CD4-positive, alpha-beta memory T cell (primary cell): ENCODE data around the gene DLX2. TPM values are rescaled to one million over a fixed set of nuclear protein-coding genes. Genes with fewer than 3 reads are reported as not detected.

Experiments
- CTCF ChIA-PET: fragments of 350-600 bp; sonication (Branson Sonifier 250); formaldehyde crosslinking; loops from one replicate; lab custom pipeline; 2021; ENCODE audit warnings: inconsistent platforms; ENCODE audit not compliant: partially characterized antibody; lab: Charles Lee
- POLR2A ChIA-PET: fragments of 350-600 bp; sonication (Branson Sonifier 250); formaldehyde crosslinking; loops from one replicate; lab custom pipeline; 2021; ENCODE audit not compliant: partially characterized antibody; lab: Charles Lee
- DNase-seq, 5 donors: peaks; one replicate each; pipeline versions ENCODE4 v3.0.0 to v3.0.0-alpha.2; 2020 to 2022; ENCODE audit warnings: mixed read lengths in 1 of 5
- H3K27ac ChIP-seq: one replicate; pipeline ENCODE4 v1.7.0; 2013; ENCODE audit warnings: low read depth, low read length
- H3K27me3 ChIP-seq: 2 replicates; pipeline ENCODE4 v1.7.0; 2013; ENCODE audit warnings: mild to moderate bottlenecking, low read length, moderate library complexity; ENCODE audit not compliant: insufficient read depth
- H3K36me3 ChIP-seq: 2 replicates; pipeline ENCODE4 v1.7.0; 2013; ENCODE audit warnings: mild to moderate bottlenecking, low read length, moderate library complexity; ENCODE audit not compliant: insufficient read depth
- H3K4me1 ChIP-seq: 2 replicates; pipeline ENCODE4 v1.7.0; 2013; ENCODE audit warnings: mild to moderate bottlenecking, low read length, moderate library complexity; ENCODE audit not compliant: insufficient read depth
- H3K4me3 ChIP-seq, 2 donors: one replicate each; pipeline ENCODE4 v1.7.0; 2013; ENCODE audit warnings: low read length in 2 of 2, mild to moderate bottlenecking in 1 of 2
- H3K9me3 ChIP-seq, 2 donors: one replicate each; pipeline ENCODE4 v1.7.0; 2013; ENCODE audit warnings: low read length in 2 of 2, control low read depth in 1 of 2; ENCODE audit not compliant: control insufficient read depth in 1 of 2
- H3K27ac Mint-ChIP-seq, 7 donors: one replicate each; pipeline ENCODE4 v1.8.0; 2020 to 2021; ENCODE audit warnings: mixed read lengths in 7 of 7, mild to moderate bottlenecking in 6 of 7, inconsistent platforms in 3 of 7, moderate library complexity in 3 of 7
- H3K27me3 Mint-ChIP-seq, 2 donors: one replicate each; pipeline ENCODE4 v1.8.0; 2020 to 2021; ENCODE audit warnings: mixed read lengths in 2 of 2
- H3K36me3 Mint-ChIP-seq, 2 donors: one replicate each; pipeline ENCODE4 v1.8.0; 2020 to 2021; ENCODE audit warnings: mixed read lengths in 2 of 2, inconsistent platforms in 1 of 2, mild to moderate bottlenecking in 1 of 2
- H3K4me1 Mint-ChIP-seq, 4 donors: one replicate each; pipeline ENCODE4 v1.8.0; 2020 to 2021; ENCODE audit warnings: mixed read lengths in 4 of 4, mild to moderate bottlenecking in 1 of 4
- H3K4me3 Mint-ChIP-seq, 8 donors: one replicate each; pipeline ENCODE4 v1.8.0; 2020 to 2021; ENCODE audit warnings: mixed read lengths in 8 of 8, mild to moderate bottlenecking in 7 of 8, moderate library complexity in 6 of 8, inconsistent platforms in 3 of 8
- H3K9me3 Mint-ChIP-seq, 8 donors: one replicate each; pipeline ENCODE4 v1.8.0; 2020 to 2021; ENCODE audit warnings: mixed read lengths in 8 of 8, mild to moderate bottlenecking in 5 of 8, inconsistent platforms in 3 of 8, moderate library complexity in 1 of 8
- intact Hi-C: fragments of 100-400 bp; cut with micrococcal nuclease; formaldehyde crosslinking; loops from one replicate; pipeline ENCODE4 v1.15.1; 2023
- polyA plus RNA-seq, 2 donors: library from polyadenylated mRNA; unstranded; fragments of 300-500 nt; fragmentation: Illumina TruSeq; gene quantifications; one replicate each; pipeline ENCODE4 v1.2.3, GENCODE V29; 2021
- total RNA-seq, 2 experiments: library from RNA; stranded (reverse); gene quantifications; one replicate each; pipeline ENCODE4 v1.2.3, GENCODE V29; 2021

Gene DLX2
- total and polyA plus RNA-seq, 4 experiments from 2014 or later: not detected

GRCh38 chr2:172134270-172134669, 31.6 kb upstream of the DLX2 start:
- Mint-ChIP-seq H3K36me3 (peaks cover 0 to 2% of the 10 kb centered on the region in 2 donors), H3K27ac (no peak overlapping the region), H3K9me3 (peaks cover 0 to 9% (median 5%) of the 10 kb centered on the region in 8 donors), H3K4me1 (no peaks in the 10 kb centered on the region), H3K4me3 (no peak overlapping the region), H3K27me3 (peaks cover 4 to 12% of the 10 kb centered on the region in 2 donors)
- no peak for DNase-seq
- H3K9me3 ChIP-seq: no peaks in the 10 kb centered on the region
- no peaks in the 10 kb centered on the region for H3K4me1 ChIP-seq
- H3K36me3 ChIP-seq: no peaks in the 10 kb centered on the region
- H3K27ac ChIP-seq: no peak overlapping the region
- POLR2A ChIA-PET: no interaction called here
- CTCF ChIA-PET: interaction anchor here (1.2 kb wide), 1 partner anchor 20 kb away, joined by 3 read pairs; no protein-coding TSS in a partner anchor
- H3K4me3 ChIP-seq: no peak overlapping the region
- intact Hi-C loops: no loop called here
- H3K27me3 ChIP-seq: no peaks in the 10 kb centered on the region

- H3K27me3 ChIP-seq: no peaks in the 10 kb centered on the region
- ChIA-PET POLR2A (no interaction called here), CTCF (no interaction called here)
- H3K27me3 Mint-ChIP-seq: peaks cover 4 to 12% of the 10 kb centered on the region in 2 donors
- H3K36me3 ChIP-seq: no peaks in the 10 kb centered on the region
- no peak for DNase-seq
- no peak overlapping the region for H3K27ac Mint-ChIP-seq
- H3K36me3 Mint-ChIP-seq: peaks cover 0 to 2% of the 10 kb centered on the region in 2 donors
- H3K4me3 ChIP-seq: no peak overlapping the region
- no peaks in the 10 kb centered on the region for H3K9me3 ChIP-seq
- no peak overlapping the region for H3K27ac ChIP-seq
- peaks cover 0 to 9% (median 4%) of the 10 kb centered on the region in 8 donors for H3K9me3 Mint-ChIP-seq
- H3K4me3 Mint-ChIP-seq: no peak overlapping the region
- H3K4me1 ChIP-seq: no peaks in the 10 kb centered on the region
- intact Hi-C loops: no loop called here
- H3K4me1 Mint-ChIP-seq: no peaks in the 10 kb centered on the region
Measured at GRCh38 chr2:172131713-172132555, 29.2 kb upstream of the DLX2 start.

- Histone ChIP-seq H3K27ac (no peak overlapping the region), H3K36me3 (no peaks in the 10 kb centered on the region), H3K27me3 (no peaks in the 10 kb centered on the region), H3K9me3 (no peaks in the 10 kb centered on the region), H3K4me3 (no peak overlapping the region), H3K4me1 (no peaks in the 10 kb centered on the region)
- peaks cover 0 to 9% (median 4%) of the 10 kb centered on the region in 8 donors for H3K9me3 Mint-ChIP-seq
- H3K4me3 Mint-ChIP-seq: no peak overlapping the region
- no peak overlapping the region for H3K27ac Mint-ChIP-seq
- no peaks in the 10 kb centered on the region for H3K4me1 Mint-ChIP-seq
- no peak for DNase-seq
- H3K36me3 Mint-ChIP-seq: peaks cover 0 to 2% of the 10 kb centered on the region in 2 donors
- intact Hi-C loops: no loop called here
- CTCF ChIA-PET: interaction anchor here (0.7 to 1.0 kb wide), 2 partner anchors 271 to 529 kb away, joined by 3 read pairs; no protein-coding TSS in a partner anchor
- peaks cover 0 to 7% of the 10 kb centered on the region in 2 donors for H3K27me3 Mint-ChIP-seq
- POLR2A ChIA-PET: no interaction called here
Measured at GRCh38 chr2:172129404-172129803, 26.7 kb upstream of the DLX2 start.

GRCh38 chr2:172128484-172128883, 25.8 kb upstream of the DLX2 start:
- intact Hi-C loops: no loop called here
- Mint-ChIP-seq H3K27ac (no peak overlapping the region), H3K4me1 (no peaks in the 10 kb centered on the region), H3K9me3 (peaks cover 2 to 14% (median 5%) of the 10 kb centered on the region in 8 donors), H3K4me3 (no peak overlapping the region), H3K27me3 (peaks cover 0 to 7% of the 10 kb centered on the region in 2 donors), H3K36me3 (peaks cover 0 to 2% of the 10 kb centered on the region in 2 donors)
- Histone ChIP-seq H3K9me3 (no peaks in the 10 kb centered on the region), H3K27me3 (no peaks in the 10 kb centered on the region), H3K36me3 (no peaks in the 10 kb centered on the region), H3K4me3 (no peak overlapping the region), H3K4me1 (no peaks in the 10 kb centered on the region), H3K27ac (no peak overlapping the region)
- ChIA-PET POLR2A (no interaction called here), CTCF (interaction anchor here (0.7 to 2.0 kb wide), 6 partner anchors 272 to 528 kb away, joined by 3 to 15 read pairs (median 4); no protein-coding TSS in a partner anchor)
- no peak for DNase-seq

- CTCF ChIA-PET: interaction anchor here (1.0 kb wide), 1 partner anchor 342 kb away, joined by 3 read pairs; no protein-coding TSS in a partner anchor
Measured at GRCh38 chr2:172120118-172120517, 17.4 kb upstream of the DLX2 start.

GRCh38 chr2:172119089-172119488, 16.4 kb upstream of the DLX2 start:
- H3K4me1 ChIP-seq: no peaks in the 10 kb centered on the region
- Mint-ChIP-seq H3K9me3 (peaks cover 0 to 5% (median 0%) of the 10 kb centered on the region in 8 donors), H3K36me3 (no peaks in the 10 kb centered on the region), H3K27me3 (peaks cover 12 to 22% of the 10 kb centered on the region in 2 donors), H3K27ac (no peak overlapping the region), H3K4me1 (no peaks in the 10 kb centered on the region), H3K4me3 (no peak overlapping the region)
- no peak overlapping the region for H3K4me3 ChIP-seq
- no peak for DNase-seq
- H3K9me3 ChIP-seq: no peaks in the 10 kb centered on the region
- H3K27ac ChIP-seq: no peak overlapping the region
- intact Hi-C loops: no loop called here
- CTCF ChIA-PET: interaction anchor here (1.0 kb wide), 1 partner anchor 343 kb away, joined by 3 read pairs; no protein-coding TSS in a partner anchor
- POLR2A ChIA-PET: no interaction called here
- no peaks in the 10 kb centered on the region for H3K27me3 ChIP-seq
- no peaks in the 10 kb centered on the region for H3K36me3 ChIP-seq

More at GRCh38 chr2:172120118-172120517, 17.4 kb upstream of the DLX2 start:
- no peak for DNase-seq
- Mint-ChIP-seq H3K27me3 (peaks cover 6 to 18% of the 10 kb centered on the region in 2 donors), H3K36me3 (no peaks in the 10 kb centered on the region), H3K4me3 (no peak overlapping the region), H3K9me3 (peaks cover 0 to 8% (median under 1%) of the 10 kb centered on the region in 8 donors), H3K27ac (no peak overlapping the region), H3K4me1 (no peaks in the 10 kb centered on the region)
- Histone ChIP-seq H3K36me3 (no peaks in the 10 kb centered on the region), H3K9me3 (no peaks in the 10 kb centered on the region), H3K27me3 (no peaks in the 10 kb centered on the region), H3K4me3 (no peak overlapping the region), H3K4me1 (no peaks in the 10 kb centered on the region), H3K27ac (no peak overlapping the region)
- POLR2A ChIA-PET: interaction anchor here (1.0 kb wide), 1 partner anchor 340 kb away, joined by 3 read pairs; no protein-coding TSS in a partner anchor
- intact Hi-C loops: no loop called here

GRCh38 chr2:172116107-172116506, 13.4 kb upstream of the DLX2 start:
- H3K27ac Mint-ChIP-seq: no peak overlapping the region
- no peaks in the 10 kb centered on the region for H3K9me3 Mint-ChIP-seq
- H3K4me3 Mint-ChIP-seq: no peak overlapping the region
- Histone ChIP-seq H3K4me1 (no peaks in the 10 kb centered on the region), H3K4me3 (no peak overlapping the region), H3K27ac (no peak overlapping the region), H3K9me3 (no peaks in the 10 kb centered on the region), H3K27me3 (no peaks in the 10 kb centered on the region), H3K36me3 (no peaks in the 10 kb centered on the region)
- H3K27me3 Mint-ChIP-seq: peaks cover 20 to 36% of the 10 kb centered on the region in 2 donors
- H3K36me3 Mint-ChIP-seq: no peaks in the 10 kb centered on the region
- POLR2A ChIA-PET: no interaction called here
- no peaks in the 10 kb centered on the region for H3K4me1 Mint-ChIP-seq
- intact Hi-C loops: no loop called here
- DNase-seq: no peak
- CTCF ChIA-PET: interaction anchor here (0.6 to 2.8 kb wide), 4 partner anchors 10 to 515 kb away, joined by 3 to 10 read pairs (median 8); no protein-coding TSS in a partner anchor
